Bronchial epithelial cell (primary cell): ENCODE measurements around the gene GMDS. TPM values are rescaled to one million over a fixed set of nuclear protein-coding genes. Genes with fewer than 3 reads are reported as not detected.
A peak's percentile ranks its signal among the peaks of the same experiment; 100 is the strongest.

ENCODE experiments used
- DNase-seq: peaks from one replicate; pipeline ENCODE4 v3.0.0-alpha.2; 2010; ENCODE audit warnings: low read depth
- FAIRE-seq: peaks from 2 replicates; lab custom pipeline; 2011; peaks lifted over from hg19 to GRCh38; lab: Jason Lieb, UNC
- H3K27me3 ChIP-seq: 2 replicates; pipeline ENCODE4 v1.5.1; 2011; ENCODE audit warnings: low read length; ENCODE audit not compliant: control insufficient read depth, insufficient read depth
- H3K36me3 ChIP-seq: 2 replicates; pipeline ENCODE4 v1.5.1; 2011; ENCODE audit warnings: low read length; ENCODE audit not compliant: control insufficient read depth, insufficient read depth
- H3K4me3 ChIP-seq: 2 replicates; pipeline ENCODE4 v1.5.1; 2011; ENCODE audit warnings: mild to moderate bottlenecking, low read depth, low read length, control low read depth
- CTCF ChIP-seq: IDR thresholded peaks from 2 replicates; pipeline ENCODE4 v1.5.1; 2011; ENCODE audit warnings: mild to moderate bottlenecking, moderate library complexity, low read length, control low read depth, inconsistent platforms; ENCODE audit not compliant: insufficient read depth, severe bottlenecking
- total RNA-seq: library from RNA; depleted of rRNA; stranded (reverse); fragments of >200 nt; gene quantifications from 2 replicates; pipeline ENCODE4 v1.2.1, GENCODE V29; 2014

Gene GMDS
- total RNA-seq, 1 donor from 2014 or later, result 8.2 TPM

- Histone ChIP-seq H3K27me3 (no peaks in the 10 kb centered on the region), H3K36me3 (no peaks in the 10 kb centered on the region), H3K4me3 (no peak overlapping the region)
- FAIRE-seq, result no peak
- no peak for TF ChIP-seq CTCF
- no peak for DNase-seq
Measured at GRCh38 chr6:2175825-2176224, 69.6 kb downstream of the GMDS start.

DNA sequence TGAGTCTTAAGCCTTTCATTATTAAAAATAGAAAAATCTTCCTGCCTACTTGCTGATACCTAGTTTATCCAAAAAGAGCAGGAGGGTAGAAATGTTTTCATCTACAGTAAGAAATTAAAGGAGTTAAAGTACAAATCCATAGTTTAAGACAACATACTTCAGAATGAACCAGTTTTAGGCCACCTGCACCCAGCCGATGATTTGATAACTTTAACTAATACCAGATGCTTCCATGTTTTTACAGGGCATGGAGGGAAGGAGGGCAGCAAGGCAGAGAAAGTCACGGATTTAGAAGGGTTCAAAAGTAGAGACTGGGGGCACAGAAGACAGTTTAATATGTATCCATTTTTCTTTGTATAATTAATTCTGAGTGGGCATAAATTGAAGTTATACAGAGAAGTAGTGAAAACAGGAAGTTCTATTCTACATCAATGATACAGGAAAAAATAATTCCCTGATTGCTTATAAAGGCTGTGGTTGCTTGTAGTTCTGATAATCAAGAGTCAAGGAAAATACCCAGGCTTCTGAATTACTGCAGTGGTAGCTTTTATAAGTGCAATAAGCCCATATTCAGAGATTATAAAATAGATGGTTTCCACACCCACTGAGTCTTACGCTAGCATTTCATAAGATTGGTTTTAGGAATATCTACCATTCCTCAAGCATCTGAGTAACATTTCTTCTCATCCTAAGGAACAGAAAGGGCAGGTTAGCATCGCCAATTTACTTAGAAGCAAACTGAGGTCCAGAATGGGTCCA lies 72.0 kb downstream of the GMDS start:
- no peak for TF ChIP-seq CTCF
- no peak for DNase-seq
- no peaks in the 10 kb centered on the region for H3K27me3 ChIP-seq
- no peak overlapping the region for H3K4me3 ChIP-seq
- no peaks in the 10 kb centered on the region for H3K36me3 ChIP-seq
- no peak for FAIRE-seq

DNA sequence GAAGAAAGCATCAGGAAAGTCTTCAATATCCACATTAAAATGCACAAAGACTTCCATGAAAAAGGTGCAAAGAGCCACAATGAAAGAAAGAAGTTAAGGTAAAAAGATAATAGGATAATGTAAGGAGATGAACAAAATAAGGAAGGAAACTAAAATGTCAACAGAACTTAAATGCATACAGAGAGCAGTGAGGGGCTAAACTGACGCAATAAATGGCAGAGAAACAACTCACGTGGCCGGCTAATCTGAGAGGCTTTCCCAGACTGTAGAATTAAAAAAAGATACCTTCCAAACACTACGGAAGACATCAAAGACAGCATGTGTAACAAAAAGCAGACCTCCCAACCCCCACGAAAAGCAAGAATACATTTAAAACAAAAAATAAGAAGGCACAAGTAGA lies 73.7 kb downstream of the GMDS start:
- FAIRE-seq, result no peak
- H3K27me3 ChIP-seq, result no peaks in the 10 kb centered on the region
- no peak overlapping the region for H3K4me3 ChIP-seq
- no peaks in the 10 kb centered on the region for H3K36me3 ChIP-seq
- DNase-seq, result no peak
- TF ChIP-seq CTCF, result no peak

GRCh38 chr6:2168480-2168879 lies 76.9 kb downstream of the GMDS start:
- FAIRE-seq (no peak), DNase-seq (no peak)
- H3K27me3 ChIP-seq, result no peaks in the 10 kb centered on the region
- no peak for TF ChIP-seq CTCF
- no peak overlapping the region for H3K4me3 ChIP-seq
- H3K36me3 ChIP-seq, result no peaks in the 10 kb centered on the region

DNA sequence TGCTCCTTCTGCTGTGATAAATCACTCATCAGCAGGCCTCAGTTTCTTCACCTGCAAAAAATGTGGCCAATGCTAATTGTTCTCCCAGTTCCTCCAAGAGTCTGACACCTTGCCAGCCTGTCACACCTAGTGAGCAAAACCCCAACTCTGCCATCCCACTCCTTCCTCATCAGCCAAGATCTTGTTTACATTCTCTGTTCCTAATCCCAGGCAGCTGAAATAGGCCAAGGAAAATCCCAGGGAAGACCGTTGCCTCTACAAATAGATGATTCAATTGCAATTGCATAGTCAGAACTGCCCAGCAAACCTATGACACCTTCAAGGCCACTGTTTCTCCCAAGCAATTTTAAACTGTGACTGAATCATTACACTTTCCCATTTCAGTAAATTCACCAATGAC lies 78.7 kb downstream of the GMDS start:
- no peak for TF ChIP-seq CTCF
- Histone ChIP-seq H3K27me3 (no peaks in the 10 kb centered on the region), H3K36me3 (no peaks in the 10 kb centered on the region), H3K4me3 (no peak overlapping the region)
- DNase-seq (peak; percentile 69), FAIRE-seq (no peak)

DNA sequence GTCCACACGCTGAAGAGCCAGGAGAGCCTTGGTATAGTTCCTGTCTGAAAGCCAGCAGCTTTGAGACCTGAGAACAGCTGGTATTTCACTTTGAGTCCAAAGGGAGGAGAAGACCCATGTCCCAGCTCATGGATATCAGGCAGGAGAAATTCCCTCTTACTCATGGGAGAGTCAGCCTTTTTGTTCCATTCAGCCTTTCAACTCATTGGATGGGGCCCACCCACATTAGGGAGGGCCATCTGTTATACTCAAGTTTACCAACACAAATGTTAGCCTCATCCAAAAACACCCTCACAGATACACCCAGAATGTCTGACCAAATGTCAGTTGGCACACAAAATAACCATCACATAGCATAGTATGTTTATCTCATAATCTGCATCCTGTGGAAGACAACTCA lies 80.1 kb downstream of the GMDS start:
- no peak for TF ChIP-seq CTCF
- FAIRE-seq (no peak), DNase-seq (no peak)
- Histone ChIP-seq H3K27me3 (no peaks in the 10 kb centered on the region), H3K36me3 (no peaks in the 10 kb centered on the region), H3K4me3 (no peak overlapping the region)
